Kidney glomerular epithelial cell (primary cell): ENCODE results near the gene ACTRT2.

ENCODE experiments used
- DNase-seq: peaks from one replicate; lab custom pipeline; 2025; lab: John Stamatoyannopoulos, UW

Gene ACTRT2

DNA sequence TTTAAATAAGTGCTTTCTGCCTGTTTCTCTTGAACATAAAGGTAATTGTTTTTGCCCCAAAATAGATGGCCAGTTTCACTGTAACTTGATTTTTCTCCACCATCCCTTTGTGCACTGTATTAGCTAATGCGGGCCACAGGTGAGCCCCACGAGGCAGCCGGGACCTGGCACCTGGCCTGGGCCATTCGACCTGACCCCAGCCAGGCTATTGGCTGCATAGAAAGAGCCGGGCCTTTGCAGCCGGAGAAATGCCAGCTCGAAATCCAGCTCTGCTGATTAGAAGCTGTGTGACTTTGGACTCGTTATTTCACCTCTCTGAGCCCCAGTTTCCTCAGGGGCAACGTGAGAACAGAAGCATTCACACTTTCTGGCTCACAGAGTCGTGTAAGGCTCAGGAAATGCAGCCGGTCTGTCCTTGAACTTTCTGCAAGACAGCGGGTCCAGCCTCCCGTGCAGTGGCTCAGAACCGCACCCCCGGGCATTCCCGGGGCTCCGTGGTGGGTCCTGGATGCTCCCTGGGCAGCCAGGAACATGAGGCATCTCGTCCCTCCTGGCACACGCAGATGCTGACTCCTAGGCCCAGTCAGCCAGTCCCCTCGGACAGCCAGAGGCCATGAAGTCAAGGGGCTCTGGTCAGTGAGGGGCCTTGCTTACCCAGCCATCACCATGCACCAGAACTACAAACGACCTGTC is 37.4 kb upstream of the ACTRT2 start:
- DNase-seq, result no peak

DNA sequence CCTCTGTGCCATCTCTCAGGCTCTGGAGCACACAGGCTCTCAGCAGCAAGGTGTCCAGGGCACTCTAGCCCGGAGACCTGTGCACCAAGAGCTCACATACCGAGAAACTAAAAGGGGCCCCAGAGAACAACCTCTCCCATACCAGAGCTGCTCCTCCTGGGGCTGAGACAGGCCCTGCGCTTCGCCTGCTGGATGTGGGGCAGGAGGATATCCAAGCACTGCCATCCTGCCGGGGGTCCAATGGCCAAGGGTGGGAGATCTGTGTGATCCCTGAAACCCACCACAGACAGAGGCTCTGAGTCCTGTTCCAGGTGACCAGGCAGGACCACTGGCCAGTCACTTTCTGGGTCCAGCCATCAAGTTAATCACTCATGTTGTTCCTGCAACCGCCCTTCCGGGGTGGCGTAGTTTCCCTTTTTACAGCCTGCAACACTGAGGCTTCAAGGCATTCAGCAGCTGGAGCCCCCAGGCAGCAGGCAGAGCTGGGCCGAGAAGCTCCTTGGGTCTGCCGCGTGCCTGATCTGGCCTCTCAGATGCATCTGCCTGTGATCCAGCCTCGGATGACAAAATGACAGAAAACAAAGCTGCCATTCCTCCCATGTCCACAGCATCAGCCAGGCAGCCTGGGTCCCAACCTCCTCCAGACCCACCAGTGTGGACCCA is 36.7 kb upstream of the ACTRT2 start:
- no peak for DNase-seq

DNA sequence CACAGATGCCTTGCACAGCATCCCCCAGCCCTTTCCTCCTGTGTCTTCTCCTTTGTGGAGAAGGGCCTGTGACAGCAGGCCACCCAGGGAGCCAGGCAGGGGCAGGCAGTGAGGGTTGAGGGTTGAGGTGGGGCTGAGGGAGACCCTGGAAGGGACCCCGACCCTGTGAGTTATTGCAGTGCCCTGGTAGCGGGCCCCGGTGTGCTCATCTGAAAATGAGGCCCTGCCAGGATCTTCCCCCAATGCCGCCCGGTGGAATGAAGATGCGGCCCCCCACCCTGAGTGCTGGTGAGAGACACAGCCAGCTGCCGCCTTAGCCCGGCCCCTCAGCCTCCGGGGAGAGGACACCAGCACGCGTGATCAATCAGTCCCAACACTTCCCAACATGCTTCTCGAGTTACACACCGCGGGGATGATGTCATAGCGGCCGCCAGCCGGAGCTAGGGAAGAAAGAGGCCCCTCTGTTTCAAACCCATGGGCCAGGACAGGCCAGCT is 36.2 kb upstream of the ACTRT2 start:
- DNase-seq, result no peak

DNA sequence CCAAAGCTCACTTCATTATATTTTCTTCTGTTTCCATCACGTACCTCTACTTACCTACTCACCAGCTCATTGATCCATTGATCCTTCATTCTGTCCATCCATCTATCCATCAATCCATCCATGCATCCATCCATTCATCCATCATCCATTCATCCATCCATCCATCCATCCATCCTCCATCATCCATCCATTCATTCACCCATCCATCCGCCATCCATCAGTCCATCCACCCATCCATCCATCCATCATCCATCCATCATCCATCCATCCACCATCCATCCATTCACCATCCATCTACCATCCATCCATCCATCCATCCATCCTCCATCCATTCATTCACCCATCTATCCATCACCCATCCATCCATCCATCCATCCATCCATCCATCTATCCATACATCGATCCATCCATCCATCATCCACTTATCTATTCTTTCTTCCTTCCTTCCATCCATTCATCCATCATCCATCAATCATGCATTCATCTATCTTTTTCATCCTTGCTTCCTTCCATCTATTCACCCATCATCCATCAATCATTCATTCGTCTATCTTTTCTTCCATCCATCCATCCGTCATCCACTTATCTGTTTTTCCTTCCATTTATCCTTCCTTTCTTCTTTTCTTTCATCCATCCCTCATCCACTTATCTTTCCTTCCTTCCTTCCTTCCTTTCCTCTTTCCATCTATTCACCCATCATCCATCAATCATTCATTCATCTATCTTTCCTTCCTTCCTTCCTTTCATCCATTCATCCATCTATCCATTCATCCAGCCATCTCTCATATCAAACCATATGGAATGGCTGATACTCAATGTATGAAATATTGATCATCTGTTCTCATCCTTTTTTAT is 35.3 kb upstream of the ACTRT2 start:
- no peak for DNase-seq

DNA sequence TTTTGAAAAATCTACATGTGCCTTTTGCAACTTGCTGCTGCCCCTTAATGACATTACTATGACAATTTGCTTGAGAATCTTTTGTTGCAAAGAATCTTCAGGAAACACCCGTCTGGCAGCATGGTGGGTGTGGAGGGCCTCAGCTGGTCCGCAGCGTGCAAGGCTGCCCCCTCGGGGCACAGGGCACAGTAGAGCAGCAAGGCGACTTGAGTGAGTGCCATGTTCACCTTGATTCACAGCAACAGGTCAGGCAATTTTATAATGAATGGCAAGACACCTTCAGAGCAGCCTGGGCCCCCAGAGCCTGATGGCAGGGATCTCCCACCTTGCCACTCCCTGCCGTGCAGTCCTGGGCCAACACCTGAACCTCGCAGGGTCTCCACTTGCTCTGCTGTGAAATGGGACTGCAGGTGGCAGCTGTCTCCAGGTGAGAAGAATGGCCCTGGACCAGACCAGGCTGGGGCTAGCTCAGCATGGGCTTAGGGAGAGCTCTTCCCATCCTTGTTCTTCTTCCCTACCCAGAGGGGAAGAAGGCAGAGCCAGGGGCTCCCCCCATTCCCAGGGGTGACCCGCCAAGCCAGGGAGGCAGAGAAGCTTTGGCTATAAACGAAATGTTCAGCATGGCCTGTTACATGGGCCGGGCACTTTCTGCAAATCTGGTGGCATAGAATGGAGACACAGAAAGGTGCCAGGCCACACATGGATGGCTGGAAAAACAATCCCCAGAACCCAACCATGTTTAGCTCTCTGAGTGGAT is 34.5 kb upstream of the ACTRT2 start:
- DNase-seq, result no peak

DNA sequence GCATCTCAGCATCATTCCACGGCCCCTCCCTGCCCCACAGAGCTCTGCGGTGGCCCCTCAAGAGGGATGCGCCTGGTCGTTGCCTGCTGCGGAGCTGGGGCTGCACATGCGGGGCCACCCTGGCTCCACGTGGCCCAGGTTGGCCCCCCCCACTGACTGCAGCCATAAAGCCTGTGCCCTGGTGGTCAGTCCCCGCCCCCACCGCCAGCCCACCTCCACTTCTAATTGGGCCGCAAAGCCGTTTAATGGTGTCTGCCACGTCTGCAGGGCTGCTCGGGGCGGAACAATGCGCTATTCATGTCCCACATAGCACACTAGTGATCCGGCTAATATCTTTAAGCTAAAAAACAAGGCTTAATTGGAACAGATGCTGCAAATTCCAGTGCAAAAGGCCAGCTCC is 33.5 kb upstream of the ACTRT2 start:
- DNase-seq, result no peak

DNA sequence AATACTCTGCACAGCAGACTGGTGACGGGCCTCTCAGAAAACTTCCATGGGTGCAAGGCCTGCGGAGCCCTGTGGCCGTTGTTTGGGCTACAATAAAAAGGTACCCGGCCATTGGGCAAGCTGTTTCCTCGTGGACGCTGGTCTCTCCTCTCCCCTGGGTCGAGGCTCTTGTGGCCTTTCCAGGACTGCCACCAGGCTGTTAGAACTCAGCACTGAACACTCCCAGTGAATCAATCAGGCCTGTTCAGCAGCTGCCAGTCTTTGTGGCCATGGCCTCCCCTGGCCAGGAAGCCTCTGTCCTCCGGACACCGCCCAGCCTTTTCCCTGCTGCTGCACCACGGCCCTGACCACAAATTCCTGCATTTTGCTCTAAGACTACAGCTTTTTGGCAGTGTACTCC is 33.0 kb upstream of the ACTRT2 start:
- no peak for DNase-seq

DNA sequence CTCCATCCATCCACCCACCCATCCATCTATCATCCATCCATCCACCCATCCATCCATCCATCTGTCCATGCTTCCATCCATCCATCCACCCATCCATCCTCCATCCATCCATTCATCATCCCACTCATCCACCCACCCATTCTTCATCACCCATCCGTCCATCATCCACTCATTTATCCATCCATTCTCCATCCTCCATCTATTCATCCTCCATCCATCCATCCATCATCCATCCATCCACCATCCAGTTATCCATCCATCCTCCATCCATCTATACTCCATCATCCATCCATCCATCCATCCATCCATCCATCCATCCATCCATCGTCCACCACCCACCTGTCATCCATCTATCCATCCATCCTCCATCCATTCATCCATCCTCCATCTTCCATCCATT is 32.1 kb upstream of the ACTRT2 start:
- no peak for DNase-seq

DNA sequence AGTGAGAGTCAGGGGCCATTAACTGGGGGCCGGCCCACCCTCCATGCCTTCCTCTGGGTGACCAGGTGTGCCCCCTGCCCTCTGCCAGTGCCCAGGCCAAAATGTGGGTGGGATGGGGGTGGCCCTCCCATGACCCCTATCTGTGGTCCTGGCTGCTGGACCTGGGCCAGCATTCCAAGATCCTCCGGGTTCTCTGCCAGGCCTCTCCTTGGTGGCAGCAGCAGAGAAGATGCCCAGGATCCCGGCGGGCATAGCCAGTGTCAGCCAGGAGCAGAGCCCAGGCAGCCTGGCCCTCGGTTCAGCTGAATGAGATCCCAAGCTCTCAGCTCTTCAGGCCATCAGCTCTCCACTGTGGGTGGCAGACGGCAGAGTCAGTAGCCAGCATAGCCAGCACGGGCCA is 31.3 kb upstream of the ACTRT2 start:
- no peak for DNase-seq

DNA sequence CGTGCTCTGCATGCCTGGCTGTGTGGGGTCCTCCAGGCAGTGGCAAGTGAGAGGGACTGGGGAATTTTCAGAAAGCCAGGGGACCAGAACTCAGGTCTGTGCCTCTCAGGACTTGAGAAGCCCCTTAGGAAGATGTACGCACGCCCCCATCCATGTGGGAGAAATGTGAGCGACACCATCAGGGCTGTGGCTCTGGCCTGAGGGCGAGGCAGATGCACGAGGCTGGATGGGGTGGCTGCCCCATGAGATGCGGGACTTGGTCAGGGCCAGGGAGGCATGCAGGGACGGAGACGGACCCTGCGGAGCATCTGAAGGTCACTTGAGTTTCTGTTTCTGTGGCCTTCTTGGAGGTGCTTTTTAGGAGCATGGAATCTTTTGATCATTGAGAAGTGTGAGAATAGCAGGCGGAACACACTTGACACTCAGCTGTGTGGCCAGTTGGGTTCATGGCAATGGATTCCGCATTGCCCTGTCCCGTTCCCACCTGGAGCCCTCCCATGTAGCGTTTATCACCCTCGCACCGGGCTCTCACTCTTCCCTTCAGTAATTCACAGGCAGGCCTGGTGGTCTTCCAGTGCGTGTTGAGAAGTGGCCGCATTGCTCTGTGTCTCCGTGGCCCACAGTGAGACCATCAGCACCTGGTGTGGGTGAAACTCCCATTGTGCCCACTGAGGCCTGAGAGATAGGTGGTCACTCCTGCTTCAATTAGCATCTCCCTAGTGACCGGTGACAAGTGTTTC is 30.7 kb upstream of the ACTRT2 start:
- DNase-seq, result no peak

DNA sequence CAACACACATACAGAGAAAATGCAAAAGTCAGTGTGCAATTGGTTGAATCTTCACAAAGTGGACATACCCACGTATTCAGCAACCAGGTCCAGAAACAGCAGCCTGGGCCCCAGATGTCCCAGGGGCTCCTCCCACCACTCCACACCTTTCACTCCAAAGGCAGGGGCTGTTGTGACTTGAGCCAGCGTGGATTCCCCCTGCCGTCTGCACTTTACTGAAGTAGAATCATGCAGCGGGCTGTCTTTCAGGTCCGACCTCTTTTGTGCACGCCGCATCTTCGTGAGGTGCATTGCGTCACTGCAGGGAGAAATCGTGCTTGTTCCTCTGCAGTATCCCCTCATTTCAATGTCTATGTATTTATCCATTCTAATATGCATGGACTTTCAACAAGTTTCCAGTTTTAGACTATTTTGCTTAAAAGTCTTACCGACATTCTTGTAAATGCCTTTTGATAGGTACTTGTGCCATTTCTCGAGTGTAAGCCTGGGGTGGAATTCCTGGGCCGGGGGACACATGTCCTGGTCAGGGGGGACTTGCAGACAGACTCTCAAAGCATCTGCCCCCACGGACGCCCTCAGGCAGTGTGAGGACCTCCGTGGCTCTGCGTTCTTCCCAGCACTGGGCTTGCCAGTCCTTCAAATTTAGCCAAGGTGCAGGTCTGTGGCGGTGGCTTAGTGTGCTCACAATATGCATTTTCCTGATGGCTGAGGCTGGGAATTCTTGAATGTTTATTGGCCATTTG is 29.3 kb upstream of the ACTRT2 start:
- no peak for DNase-seq

DNA sequence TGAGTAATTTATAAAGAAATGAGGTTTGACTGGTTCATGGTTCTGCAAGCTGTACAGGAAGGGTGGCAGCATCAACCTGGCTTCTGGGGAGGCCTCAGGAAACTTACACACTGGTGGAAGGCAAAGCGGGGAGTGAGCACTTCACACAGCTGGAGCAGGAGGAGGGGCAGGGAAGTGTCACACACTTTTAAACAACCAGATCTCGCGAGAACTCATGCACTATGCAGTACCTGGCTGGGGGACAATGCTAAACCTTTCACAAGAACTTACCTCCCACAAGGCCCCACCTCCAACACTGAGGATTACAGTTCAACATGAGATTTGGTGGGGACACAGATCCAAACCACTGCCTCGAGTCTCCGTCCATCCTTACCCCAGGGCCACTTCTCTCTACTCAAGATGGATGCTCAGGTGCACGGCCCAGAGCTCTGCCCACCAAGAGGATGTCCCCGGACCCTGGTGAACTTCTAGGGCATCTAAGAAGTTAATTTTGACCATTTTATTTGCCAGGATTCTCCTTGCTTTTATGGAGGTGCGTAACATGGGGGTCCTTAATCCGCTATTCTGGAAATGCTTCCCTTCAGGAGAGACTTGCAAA is 22.7 kb upstream of the ACTRT2 start:
- no peak for DNase-seq

DNA sequence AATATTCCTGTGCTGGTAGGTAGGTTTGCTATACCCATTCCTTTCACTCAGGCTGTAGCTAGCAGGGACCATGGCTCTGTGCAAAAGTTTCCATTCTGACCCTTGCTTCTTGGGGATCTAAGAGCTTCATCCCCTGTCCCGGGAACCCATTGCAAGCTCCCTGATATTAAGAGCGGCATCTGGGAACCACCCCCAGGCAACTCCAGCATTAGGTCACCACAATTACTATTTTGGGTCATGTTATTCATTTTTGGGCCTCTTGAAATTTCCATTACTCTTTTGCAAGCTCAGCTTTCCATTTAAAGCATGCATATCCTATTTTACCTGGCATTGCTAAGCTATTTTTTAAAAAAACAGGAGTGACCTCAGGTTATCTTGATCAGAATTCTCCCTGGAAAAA is 22.1 kb upstream of the ACTRT2 start:
- no peak for DNase-seq

DNA sequence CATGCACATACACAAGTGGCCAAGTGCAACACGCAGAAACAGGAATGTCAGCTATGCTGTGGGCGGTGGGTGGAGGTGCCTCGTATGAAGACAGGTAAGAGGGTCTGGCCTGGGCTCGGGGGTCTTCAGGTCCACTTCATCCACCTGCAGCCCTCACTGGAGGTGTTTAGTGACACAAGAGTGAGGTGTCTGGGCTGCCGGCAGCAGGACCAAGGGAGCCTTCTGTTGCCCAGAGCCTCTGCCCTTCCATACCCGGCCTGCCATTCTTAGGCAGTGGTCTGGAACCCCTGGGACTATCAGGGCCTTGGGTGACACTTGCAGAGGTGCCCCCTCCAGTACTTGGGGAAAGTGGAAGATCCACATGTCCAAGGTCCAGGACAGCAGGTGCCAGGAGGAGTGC is 21.7 kb upstream of the ACTRT2 start:
- DNase-seq, result no peak

DNA sequence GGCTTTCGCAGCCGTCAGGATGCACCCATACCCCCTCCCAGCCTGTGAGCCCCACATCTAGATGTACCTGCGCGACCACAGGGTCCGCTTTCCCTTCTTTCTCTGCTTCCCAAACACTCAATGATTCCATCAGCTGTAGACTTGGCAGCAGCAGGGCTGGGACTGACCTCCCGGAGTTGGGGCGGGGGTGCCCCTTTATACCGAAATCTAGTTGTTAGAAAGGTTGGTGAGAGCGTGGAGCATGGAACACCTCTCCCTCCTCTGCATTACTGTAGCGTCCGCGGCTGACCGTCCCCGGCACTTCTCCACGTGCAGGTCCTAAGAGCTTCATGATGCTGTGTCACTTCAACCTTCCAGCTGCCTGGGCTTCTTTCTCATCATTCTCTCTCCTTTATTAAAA is 21.1 kb upstream of the ACTRT2 start:
- no peak for DNase-seq

DNA sequence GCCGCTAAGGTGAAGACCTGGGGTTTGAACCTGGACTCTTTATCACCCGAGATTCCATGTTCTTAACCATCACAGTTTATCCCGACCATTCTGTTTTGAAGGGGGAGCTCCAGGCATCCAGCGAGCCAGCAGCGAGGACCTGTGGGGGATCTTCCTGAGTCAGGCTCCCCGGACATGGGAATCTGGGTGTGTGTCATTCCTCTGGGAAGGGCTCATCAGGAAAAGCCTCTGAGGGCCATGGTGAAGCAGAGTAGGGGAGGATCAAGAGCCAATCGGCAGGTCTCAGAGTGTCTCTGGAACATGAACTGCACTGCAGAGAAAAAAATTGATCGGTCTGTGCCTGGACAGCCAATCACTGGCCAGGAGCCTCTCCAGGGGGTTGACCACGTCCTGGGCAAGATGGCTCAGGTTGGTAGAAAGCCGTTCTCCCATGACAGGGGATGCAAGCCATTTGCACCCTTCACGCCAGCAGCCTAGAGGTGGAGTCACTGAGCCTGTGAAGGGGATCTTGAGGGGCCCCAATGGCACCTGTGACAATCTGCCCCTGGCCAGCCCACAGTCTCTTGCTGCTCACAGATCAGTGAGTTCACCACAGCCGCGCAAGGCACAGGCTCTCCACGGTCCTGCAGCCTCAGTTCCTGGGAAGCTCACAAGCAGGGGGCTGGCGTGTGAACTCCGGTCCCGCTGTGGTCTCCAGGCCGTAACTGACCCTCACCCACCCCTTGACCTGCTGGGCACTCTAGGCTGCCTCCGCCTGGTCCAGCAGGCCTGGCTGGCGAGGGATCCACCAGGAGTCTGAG is 20.4 kb upstream of the ACTRT2 start:
- DNase-seq, result no peak

DNA sequence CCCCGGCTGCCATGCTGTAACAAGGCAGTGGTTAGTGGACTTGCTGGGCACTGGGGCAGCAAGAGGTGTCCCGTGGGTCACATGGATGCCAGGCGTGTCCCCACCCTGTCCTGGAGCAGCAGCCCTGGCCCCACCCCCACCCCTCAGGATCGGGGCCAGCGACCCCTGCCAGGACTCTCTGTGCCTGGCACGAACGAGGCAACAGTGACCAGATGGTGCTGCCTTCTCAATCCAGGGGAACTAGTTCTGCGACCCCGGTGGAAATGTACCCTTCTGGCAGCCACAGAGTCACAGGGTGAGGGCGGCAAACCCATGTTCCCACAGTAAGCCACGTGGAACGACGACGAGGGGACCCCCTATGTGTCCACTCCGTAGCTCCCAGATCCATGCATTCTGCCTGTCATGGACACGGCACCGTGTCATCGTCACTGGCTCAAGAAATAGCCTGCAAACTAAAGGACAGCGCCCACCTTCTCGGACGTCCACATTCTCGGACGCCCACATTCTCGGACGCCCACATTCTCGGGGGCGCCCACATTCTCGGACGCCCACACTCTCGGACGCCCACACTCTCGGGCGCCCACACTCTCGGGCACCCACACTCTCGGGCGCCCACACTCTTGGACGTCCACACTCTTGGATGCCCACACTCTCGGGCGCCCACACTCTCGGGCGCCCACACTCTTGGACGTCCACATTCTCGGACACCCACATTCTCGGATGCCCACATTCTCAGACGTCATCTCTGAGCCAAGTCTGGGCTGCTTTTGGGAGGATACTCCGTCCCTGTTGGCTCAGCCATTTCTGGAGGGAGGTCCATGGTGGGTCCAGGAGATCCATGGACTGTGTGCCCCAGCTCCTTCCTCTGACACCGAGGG is 19.6 kb upstream of the ACTRT2 start:
- no peak for DNase-seq

DNA sequence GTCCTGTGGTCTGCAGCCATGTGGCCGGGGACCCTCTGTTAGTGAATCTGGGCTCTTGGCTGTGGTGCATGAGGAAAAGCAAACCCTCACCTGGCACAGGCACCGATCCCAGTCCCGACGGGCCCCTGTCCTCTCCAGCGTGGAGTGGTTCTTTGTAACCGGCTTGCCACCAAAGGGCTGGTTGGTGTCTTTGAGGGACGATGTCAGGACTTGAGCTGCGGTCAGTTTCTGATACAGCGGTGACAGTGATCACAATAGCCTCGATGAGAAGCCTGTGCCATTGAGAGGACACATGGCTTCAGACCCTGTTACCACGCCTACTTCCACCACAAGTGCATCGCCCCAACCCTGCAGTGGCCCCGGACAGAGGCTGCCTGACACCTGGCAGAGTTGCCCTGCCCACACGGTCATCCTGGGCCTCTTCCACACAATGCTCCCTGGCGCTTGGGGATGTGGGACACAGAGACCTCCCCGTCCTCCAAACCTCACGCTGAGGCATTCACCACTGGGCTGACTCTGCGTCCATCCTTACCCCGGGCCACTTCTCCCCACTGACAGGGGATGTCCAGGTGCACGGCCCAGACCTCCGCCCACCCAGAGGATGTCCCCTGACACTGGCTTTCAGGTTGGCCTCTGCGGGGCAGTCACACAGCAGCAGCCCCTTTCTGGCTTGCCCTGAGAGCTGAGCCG is 18.8 kb upstream of the ACTRT2 start:
- DNase-seq, result no peak
